Measurements from ENCODE around the gene ZSCAN12. TPM values are rescaled to one million over a fixed set of nuclear protein-coding genes. Genes with fewer than 3 reads are reported as not detected.

The ZSCAN12 gene
- total and polyA plus RNA-seq, 8 donors, result 1.1 to 10.5 (median 3.5) TPM

DNA sequence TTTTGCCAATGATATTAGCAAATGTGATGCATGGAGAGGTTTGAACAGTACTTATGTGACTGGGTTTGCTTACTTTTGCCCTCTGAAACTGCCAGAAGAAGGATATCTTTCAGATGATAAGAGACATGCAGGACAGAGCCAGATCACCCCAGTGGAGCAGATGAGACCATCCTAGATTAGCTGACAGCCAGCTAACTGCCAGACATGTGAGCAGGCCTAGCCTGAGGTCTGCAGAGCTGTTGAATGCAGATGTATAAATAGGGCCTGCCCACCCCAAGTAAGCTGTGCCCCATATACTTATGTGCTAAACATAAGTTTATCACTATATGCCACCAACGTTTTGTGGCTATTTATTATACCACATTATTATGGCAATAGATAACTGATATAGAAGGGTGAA, 69.5 kb downstream of the ZSCAN12 start:
- Histone ChIP-seq H3K27me3 (no peaks in the 10 kb centered on the region), H3K9me3 (peaks cover 22 to 45% (median 34%) of the 10 kb centered on the region in 4 donors), H3K4me1 (peaks cover 3 to 10% (median 5%) of the 10 kb centered on the region in 4 donors), H3K27ac (no peak overlapping the region), H3K36me3 (peaks cover 18 to 52% (median 37%) of the 10 kb centered on the region in 4 donors), H3K4me3 (no peak overlapping the region)
- WGBS, 5 donors, result 59 to 71% (median 62%) methylated on average over 1 of the region's 1 CpG
- DNase-seq, result no peak
- intact Hi-C loops (cut with DNase I; ENCODE audit: low total_unique reads), result no loop called here
- TF ChIP-seq, protein P1, sequence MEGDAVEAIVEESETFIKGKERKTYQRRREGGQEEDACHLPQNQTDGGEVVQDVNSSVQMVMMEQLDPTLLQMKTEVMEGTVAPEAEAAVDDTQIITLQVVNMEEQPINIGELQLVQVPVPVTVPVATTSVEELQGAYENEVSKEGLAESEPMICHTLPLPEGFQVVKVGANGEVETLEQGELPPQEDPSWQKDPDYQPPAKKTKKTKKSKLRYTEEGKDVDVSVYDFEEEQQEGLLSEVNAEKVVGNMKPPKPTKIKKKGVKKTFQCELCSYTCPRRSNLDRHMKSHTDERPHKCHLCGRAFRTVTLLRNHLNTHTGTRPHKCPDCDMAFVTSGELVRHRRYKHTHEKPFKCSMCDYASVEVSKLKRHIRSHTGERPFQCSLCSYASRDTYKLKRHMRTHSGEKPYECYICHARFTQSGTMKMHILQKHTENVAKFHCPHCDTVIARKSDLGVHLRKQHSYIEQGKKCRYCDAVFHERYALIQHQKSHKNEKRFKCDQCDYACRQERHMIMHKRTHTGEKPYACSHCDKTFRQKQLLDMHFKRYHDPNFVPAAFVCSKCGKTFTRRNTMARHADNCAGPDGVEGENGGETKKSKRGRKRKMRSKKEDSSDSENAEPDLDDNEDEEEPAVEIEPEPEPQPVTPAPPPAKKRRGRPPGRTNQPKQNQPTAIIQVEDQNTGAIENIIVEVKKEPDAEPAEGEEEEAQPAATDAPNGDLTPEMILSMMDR (IDR thresholded peaks at IDR 0.05), result no peak
- no peak for TF ChIP-seq EP300 (IDR thresholded peaks at IDR 0.05)
- TF ChIP-seq POLR2A (IDR thresholded peaks at IDR 0.05), result no peak
- TF ChIP-seq POLR2AphosphoS5 (IDR thresholded peaks at IDR 0.05), result no peak

Small RNA genes within 50 kb of the gene (small RNA-seq; reads per million reads assigned to genes)
- 0 reads per million in 4 donors for gene RNU2-45P

Other genes starting within 250 kb of the ZSCAN12 start
- gene ZSCAN9, start 174.5 kb downstream of the ZSCAN12 start, total RNA-seq, result 10 to 100 TPM in 3 of 5 donors, 1 to 10 TPM in 2; 1.8 to 37.9 (median 15.1) TPM
- gene ZSCAN9, start 174.5 kb downstream of the ZSCAN12 start, polyA plus RNA-seq, result 1 to 10 TPM; 5.7 to 7.9 (median 7.0) TPM
- 1 to 10 TPM in 4 of 5 donors, under 1 TPM in 1; under 0.01 to 6.4 (median 2.0) TPM for gene ZKSCAN4, start 147.5 kb downstream of the ZSCAN12 start, total RNA-seq
- gene ZKSCAN4, start 147.5 kb downstream of the ZSCAN12 start, polyA plus RNA-seq, result 1 to 10 TPM; 1.8 to 3.8 (median 2.6) TPM
- under 1 TPM in 2 of 5 donors, not detected in 3; 0.45 to 0.55 TPM for gene NKAPL, start 140.4 kb downstream of the ZSCAN12 start, total RNA-seq
- gene NKAPL, start 140.4 kb downstream of the ZSCAN12 start, polyA plus RNA-seq, result 1 to 10 TPM in 2 of 3 donors, under 1 TPM in 1; 0.87 to 4.4 (median 2.2) TPM
- 10 to 100 TPM; 12.2 to 46.9 (median 28.5) TPM for gene ZSCAN26, start 132.6 kb downstream of the ZSCAN12 start, total RNA-seq
- 1 to 10 TPM; 7.0 to 8.2 (median 7.2) TPM for gene ZSCAN26, start 132.6 kb downstream of the ZSCAN12 start, polyA plus RNA-seq
- gene PGBD1, start 118.2 kb downstream of the ZSCAN12 start, total RNA-seq, result 1 to 10 TPM in 3 of 5 donors, under 1 TPM in 2; 0.58 to 5.8 (median 5.1) TPM
- gene PGBD1, start 118.2 kb downstream of the ZSCAN12 start, polyA plus RNA-seq, result 1 to 10 TPM in 2 of 3 donors, under 1 TPM in 1; 0.92 to 2.0 (median 1.4) TPM
- 10 to 100 TPM in 2 of 5 donors, 1 to 10 TPM in 3; 2.3 to 13.4 (median 9.9) TPM for gene ZSCAN31, start 63.6 kb downstream of the ZSCAN12 start, total RNA-seq
- gene ZSCAN31, start 63.6 kb downstream of the ZSCAN12 start, polyA plus RNA-seq, result 1 to 10 TPM; 2.7 to 8.2 (median 5.3) TPM
- gene ZKSCAN3, start 49.8 kb downstream of the ZSCAN12 start, total RNA-seq, result 10 to 100 TPM in 1 of 5 donors, 1 to 10 TPM in 4; 2.3 to 31.2 (median 4.6) TPM
- gene ZKSCAN3, start 49.8 kb downstream of the ZSCAN12 start, polyA plus RNA-seq, result 1 to 10 TPM in 2 of 3 donors, under 1 TPM in 1; 0.61 to 1.6 (median 1.0) TPM
- gene ZSCAN23, start 43.7 kb upstream of the ZSCAN12 start, total RNA-seq, result 1 to 10 TPM in 1 of 5 donors, under 1 TPM in 1, not detected in 3; 0.58 to 5.3 TPM
- gene ZSCAN23, start 43.7 kb upstream of the ZSCAN12 start, polyA plus RNA-seq, result under 1 TPM in 2 of 3 donors, not detected in 1; 0.23 to 0.75 TPM
- not detected for gene GPX6, start 116.0 kb upstream of the ZSCAN12 start, total RNA-seq
- not detected for gene GPX6, start 116.0 kb upstream of the ZSCAN12 start, polyA plus RNA-seq
- gene GPX5, start 126.1 kb upstream of the ZSCAN12 start, total RNA-seq, result not detected
- not detected for gene GPX5, start 126.1 kb upstream of the ZSCAN12 start, polyA plus RNA-seq

Measured in stomach (tissue), 9 donors.